Fibroblast of villous mesenchyme (primary cell): ENCODE results near the gene MDM2. TPM values are rescaled to one million over a fixed set of nuclear protein-coding genes. Genes with fewer than 3 reads are reported as not detected.
"Not testable (repeated sequence)": the region's sequence is repeated elsewhere in the genome, so short reads cannot be mapped to it uniquely, and the experiment has no call there.

Source experiments
- DNase-seq: peaks from one replicate; pipeline ENCODE4 v3.0.0-alpha.2; 2010; ENCODE audit warnings: low read depth
- H3K4me3 ChIP-seq: 2 replicates; pipeline ENCODE4 v1.5.1; 2011; ENCODE audit warnings: low read depth, mild to moderate bottlenecking, low read length
- total RNA-seq: library from RNA; depleted of rRNA; stranded (reverse); fragments of >200 nt; gene quantifications from 2 replicates; pipeline ENCODE4 v1.2.3, GENCODE V29; 2012
- TF ChIP-seq, protein P1 (sequence below): IDR thresholded peaks from 2 replicates; pipeline ENCODE4 v1.5.1; 2012; ENCODE audit warnings: low read depth, mild to moderate bottlenecking, low read length; ENCODE audit not compliant: insufficient read depth

Gene MDM2
- total RNA-seq, 1 donor, result 245 TPM

DNA sequence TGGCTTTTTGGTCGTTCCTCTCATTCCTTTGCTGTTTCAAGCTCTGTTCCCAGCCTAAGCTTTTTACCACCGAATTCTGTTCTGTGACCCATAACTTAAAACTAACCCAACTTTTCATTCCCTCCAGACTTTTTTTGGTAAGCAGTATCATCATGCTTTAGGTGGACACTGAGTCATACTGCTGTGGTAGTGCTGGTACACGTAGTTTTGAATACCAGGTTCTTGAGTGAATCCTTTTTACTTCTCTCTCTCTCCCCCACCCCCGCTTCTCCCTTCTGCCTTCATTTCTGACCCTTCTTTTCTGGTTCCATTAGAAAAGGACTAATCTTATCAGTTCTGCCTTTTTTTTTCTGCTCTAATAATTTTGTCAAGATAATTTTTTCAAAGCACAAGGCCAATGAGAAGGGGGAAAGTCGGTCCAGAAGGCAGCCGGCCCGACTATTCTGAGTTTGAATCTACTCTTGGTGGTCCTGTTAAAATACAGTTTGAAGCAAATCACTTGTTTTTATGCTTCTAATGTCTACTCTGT, 2.3 kb upstream of the MDM2 start:
- TF ChIP-seq, protein P1, sequence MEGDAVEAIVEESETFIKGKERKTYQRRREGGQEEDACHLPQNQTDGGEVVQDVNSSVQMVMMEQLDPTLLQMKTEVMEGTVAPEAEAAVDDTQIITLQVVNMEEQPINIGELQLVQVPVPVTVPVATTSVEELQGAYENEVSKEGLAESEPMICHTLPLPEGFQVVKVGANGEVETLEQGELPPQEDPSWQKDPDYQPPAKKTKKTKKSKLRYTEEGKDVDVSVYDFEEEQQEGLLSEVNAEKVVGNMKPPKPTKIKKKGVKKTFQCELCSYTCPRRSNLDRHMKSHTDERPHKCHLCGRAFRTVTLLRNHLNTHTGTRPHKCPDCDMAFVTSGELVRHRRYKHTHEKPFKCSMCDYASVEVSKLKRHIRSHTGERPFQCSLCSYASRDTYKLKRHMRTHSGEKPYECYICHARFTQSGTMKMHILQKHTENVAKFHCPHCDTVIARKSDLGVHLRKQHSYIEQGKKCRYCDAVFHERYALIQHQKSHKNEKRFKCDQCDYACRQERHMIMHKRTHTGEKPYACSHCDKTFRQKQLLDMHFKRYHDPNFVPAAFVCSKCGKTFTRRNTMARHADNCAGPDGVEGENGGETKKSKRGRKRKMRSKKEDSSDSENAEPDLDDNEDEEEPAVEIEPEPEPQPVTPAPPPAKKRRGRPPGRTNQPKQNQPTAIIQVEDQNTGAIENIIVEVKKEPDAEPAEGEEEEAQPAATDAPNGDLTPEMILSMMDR, result no peak
- no peak for DNase-seq
- no peak overlapping the region for H3K4me3 ChIP-seq

DNA sequence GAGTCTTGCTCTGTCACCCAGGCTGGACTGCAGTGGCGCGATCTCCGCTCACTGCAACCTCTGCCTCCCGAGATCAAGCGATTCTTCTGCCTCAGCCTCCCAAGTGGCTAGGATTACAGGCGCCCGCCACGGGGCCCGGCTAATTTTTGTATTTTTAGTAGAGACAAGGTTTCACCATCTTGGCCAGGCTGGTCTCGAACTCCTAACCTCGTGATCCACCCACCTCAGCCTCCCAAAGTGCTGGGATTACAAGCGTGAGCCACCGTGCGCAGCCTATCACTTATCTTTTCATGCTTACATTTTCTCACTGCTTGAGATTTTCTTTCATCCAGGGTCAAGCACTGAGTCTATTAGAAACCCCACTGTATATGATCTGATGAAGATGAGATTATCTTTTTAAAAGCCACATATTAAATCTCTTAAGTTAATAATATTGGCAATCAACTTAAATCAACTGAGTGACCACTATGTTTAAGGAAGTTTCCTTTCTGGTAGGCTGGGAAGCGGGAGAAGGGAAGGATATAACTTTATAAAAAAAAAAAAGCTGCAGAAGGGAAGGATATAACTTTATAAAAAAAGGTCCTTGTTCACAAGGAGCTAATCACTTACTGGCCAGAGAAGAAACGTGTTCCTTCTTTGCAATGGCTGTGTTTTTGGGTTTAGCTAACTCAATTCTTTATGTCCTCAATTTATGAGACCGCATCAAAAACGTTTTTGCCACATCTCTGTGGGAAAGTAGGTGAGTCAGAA, 1.3 kb upstream of the MDM2 start:
- DNase-seq, result no peak
- TF ChIP-seq, protein P1, result no peak
- H3K4me3 ChIP-seq, result no peak overlapping the region

DNA sequence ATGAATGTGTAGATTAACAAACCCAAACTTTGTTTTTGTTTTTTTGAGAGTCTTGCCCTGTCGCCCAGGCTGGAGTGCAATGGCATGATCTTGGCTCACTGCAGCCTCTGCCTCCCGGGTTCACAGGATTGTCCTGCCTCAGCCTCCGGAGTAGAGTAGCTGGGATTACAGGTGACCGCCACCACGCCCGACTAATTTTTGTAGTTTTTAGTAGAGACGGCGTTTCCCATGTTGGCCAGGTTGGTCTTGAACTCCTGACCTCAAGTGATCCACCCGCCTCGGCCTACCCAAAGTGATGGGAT, 752 bp upstream of the MDM2 start:
- peak overlapping the region; percentile 95 for H3K4me3 ChIP-seq
- DNase-seq, result not testable (repeated sequence)

DNA sequence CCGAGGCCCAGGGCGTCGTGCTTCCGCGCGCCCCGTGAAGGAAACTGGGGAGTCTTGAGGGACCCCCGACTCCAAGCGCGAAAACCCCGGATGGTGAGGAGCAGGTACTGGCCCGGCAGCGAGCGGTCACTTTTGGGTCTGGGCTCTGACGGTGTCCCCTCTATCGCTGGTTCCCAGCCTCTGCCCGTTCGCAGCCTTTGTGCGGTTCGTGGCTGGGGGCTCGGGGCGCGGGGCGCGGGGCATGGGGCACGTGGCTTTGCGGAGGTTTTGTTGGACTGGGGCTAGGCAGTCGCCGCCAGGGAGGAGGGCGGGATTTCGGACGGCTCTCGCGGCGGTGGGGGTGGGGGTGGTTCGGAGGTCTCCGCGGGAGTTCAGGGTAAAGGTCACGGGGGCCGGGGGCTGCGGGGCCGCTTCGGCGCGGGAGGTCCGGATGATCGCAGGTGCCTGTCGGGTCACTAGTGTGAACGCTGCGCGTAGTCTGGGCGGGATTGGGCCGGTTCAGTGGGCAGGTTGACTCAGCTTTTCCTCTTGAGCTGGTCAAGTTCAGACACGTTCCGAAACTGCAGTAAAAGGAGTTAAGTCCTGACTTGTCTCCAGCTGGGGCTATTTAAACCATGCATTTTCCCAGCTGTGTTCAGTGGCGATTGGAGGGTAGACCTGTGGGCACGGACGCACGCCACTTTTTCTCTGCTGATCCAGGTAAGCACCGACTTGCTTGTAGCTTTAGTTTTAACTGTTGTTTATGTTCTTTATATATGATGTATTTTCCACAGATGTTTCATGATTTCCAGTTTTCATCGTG, 612 bp downstream of the MDM2 start:
- DNase-seq, result peak; percentile 93
- H3K4me3 ChIP-seq, result peak overlapping the region; percentile 95
- TF ChIP-seq, protein P1, result no peak

DNA sequence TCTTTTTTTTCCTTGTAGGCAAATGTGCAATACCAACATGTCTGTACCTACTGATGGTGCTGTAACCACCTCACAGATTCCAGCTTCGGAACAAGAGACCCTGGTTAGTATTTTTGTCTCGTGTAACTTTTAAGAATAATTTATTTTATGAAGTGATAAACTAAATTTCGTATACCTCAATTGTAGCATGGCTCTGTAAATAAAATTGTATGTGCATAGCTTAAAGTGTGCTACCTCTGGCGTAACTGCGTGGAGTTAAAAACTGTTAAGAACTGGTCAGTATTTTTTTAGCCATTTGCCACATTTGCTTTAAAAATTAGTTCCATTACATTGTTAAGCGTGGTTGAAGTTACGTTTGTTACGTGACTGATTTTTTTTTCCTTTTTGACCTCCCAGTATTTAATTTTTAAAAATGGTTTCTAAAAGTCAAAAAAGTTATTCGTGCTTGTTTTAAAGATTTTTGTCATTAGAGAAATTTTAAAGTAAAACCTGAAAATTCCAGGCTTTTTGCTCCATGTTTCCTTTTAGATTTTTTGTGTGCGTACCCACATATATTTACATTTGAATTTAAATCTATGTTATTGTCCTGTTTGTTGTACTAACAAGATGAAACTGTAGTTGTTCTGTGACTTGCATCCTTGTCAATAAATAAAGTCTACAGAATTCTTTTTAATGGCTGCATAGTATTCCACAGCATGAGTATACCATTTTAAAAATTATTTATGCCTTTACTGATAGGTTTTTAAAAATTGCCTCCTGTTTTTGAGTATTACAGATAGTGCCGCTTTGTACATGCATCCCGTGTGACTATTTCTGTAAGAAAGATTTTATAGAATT, 1.4 kb downstream of the MDM2 start:
- DNase-seq, result peak; percentile 23
- H3K4me3 ChIP-seq, result peak overlapping the region; percentile 95
- TF ChIP-seq, protein P1, result no peak

DNA sequence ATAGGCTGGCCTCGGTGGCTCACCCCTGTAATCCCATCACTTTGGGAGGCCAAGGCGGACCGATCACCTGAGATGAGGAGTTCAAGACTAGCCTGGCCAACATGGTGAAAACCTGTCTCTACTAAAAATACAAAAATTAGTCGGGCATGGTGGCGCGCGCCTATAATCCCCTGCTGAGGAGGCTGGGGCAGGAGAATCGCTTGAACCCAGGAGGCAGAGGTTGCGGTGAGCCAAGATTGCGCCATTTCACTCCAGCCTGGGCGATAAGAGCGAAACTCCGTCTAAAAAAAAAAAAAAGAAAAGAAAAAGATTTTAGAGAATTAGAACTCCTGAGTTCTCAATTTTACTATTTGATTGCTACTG, 2.0 kb downstream of the MDM2 start:
- DNase-seq, result not testable (repeated sequence)
- H3K4me3 ChIP-seq, result peak overlapping the region; percentile 95

DNA sequence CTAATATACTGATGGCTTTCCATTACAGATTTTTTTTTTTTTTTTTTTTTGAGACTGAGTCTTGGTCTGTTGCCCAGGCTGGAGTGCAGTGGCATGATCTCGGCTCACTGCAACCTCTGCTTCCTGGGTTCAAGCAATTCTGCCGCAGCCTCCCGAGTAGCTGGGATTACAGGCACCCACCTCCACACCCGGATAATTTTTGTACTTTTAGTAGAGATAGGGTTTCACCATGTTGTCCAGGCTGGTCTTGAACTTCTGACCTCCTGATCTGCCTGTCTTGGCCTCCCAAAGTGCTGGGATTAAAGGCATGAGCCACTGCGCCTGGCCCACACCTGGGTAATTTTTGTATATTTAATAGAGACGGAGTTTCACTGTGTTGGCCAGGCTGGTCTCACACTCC, 3.6 kb downstream of the MDM2 start:
- H3K4me3 ChIP-seq, result peak overlapping the region; percentile 95
- not testable (repeated sequence) for DNase-seq
